Neural cell (in vitro differentiated cells): Measurements from ENCODE around the gene ABCG8. TPM values are rescaled to one million over a fixed set of nuclear protein-coding genes. Genes with fewer than 3 reads are reported as not detected.
"Not testable (repeated sequence)": the region's sequence is repeated elsewhere in the genome, so short reads cannot be mapped to it uniquely, and the experiment has no call there.

ENCODE experiments used
- H2AFZ ChIP-seq: fragments of 200-600, 300-800 bp; sonication (generic), shearing (Covaris generic); 2 replicates; pipeline ENCODE4 v1.6.0; 2014; ENCODE audit warnings: low read depth, mild to moderate bottlenecking, antibody characterized with exemption, low read length, moderate library complexity
- H3F3A ChIP-seq: fragments of 200-600 bp; shearing (Covaris generic); 2 replicates; pipeline ENCODE4 v1.6.1; 2016; ENCODE audit warnings: mild to moderate bottlenecking, moderate library complexity, mixed read lengths, antibody characterized with exemption, low read length; ENCODE audit not compliant: insufficient read depth, poor library complexity, severe bottlenecking
- H3K27ac ChIP-seq: fragments of 200-600, 300-800 bp; sonication (generic), shearing (Covaris generic); 2 replicates; pipeline ENCODE4 v1.5.1; 2014; ENCODE audit warnings: mild to moderate bottlenecking, low read length, moderate library complexity
- H3K27me3 ChIP-seq: fragments of 300-800, 200-600 bp; sonication (generic), shearing (Covaris generic); 2 replicates; pipeline ENCODE4 v1.6.0; 2014; ENCODE audit warnings: mild to moderate bottlenecking, low read depth, low read length, moderate library complexity; ENCODE audit not compliant: insufficient read depth
- H3K36me3 ChIP-seq: fragments of 300-800, 200-600 bp; sonication (generic), shearing (Covaris generic); 2 replicates; pipeline ENCODE4 v1.5.1; 2014; ENCODE audit warnings: mild to moderate bottlenecking, antibody characterized with exemption, low read length, moderate library complexity; ENCODE audit not compliant: insufficient read depth
- H3K4me2 ChIP-seq: fragments of 300-800, 200-600 bp; sonication (generic), shearing (Covaris generic); 2 replicates; pipeline ENCODE4 v1.6.0; 2014; ENCODE audit warnings: mild to moderate bottlenecking, low read length
- H3K4me3 ChIP-seq: fragments of 300-800, 200-600 bp; sonication (generic), shearing (Covaris generic); 2 replicates; pipeline ENCODE4 v1.5.1; 2014; ENCODE audit warnings: mild to moderate bottlenecking, low read length, moderate library complexity
- H3K79me2 ChIP-seq: fragments of 200-600 bp; shearing (Covaris generic); replicated peaks from 2 replicates; pipeline ENCODE4 v1.6.0; 2014; ENCODE audit warnings: mild to moderate bottlenecking, low read length, moderate library complexity; ENCODE audit not compliant: insufficient read depth
- H3K9ac ChIP-seq: fragments of 300-800, 200-600 bp; sonication (generic), shearing (Covaris generic); 2 replicates; pipeline ENCODE4 v1.6.1; 2016; ENCODE audit warnings: mild to moderate bottlenecking, low read length, mixed read lengths
- H3K9me2 ChIP-seq: fragments of 200-600 bp; shearing (Covaris generic); 2 replicates; pipeline ENCODE4 v1.6.1; 2016; ENCODE audit warnings: mild to moderate bottlenecking, low read length, mixed read lengths; ENCODE audit not compliant: insufficient read depth
- H3K9me3 ChIP-seq: fragments of 200-600, 300-800 bp; sonication (generic), shearing (Covaris generic); 2 replicates; pipeline ENCODE4 v1.6.1; 2016; ENCODE audit warnings: mild to moderate bottlenecking, mixed run types, low read length, moderate library complexity, mixed read lengths
- H4K20me1 ChIP-seq: fragments of 200-600 bp; shearing (Covaris generic); 2 replicates; pipeline ENCODE4 v1.6.1; 2016; ENCODE audit warnings: mild to moderate bottlenecking, mixed run types; ENCODE audit not compliant: insufficient read depth
- CTCF ChIP-seq: fragments of 450-650 bp; IDR thresholded peaks from 2 replicates; pipeline ENCODE4 v1.5.1; 2014; ENCODE audit warnings: antibody characterized with exemption, mild to moderate bottlenecking, moderate library complexity; ENCODE audit not compliant: poor library complexity, severe bottlenecking
- EP300 ChIP-seq: fragments of 450-650 bp; conservative IDR thresholded peaks from 2 replicates; pipeline ENCODE4 v1.6.1; 2014; ENCODE audit warnings: antibody characterized with exemption, mild to moderate bottlenecking, moderate library complexity; ENCODE audit not compliant: poor library complexity, severe bottlenecking
- EZH2 ChIP-seq: fragments of 200-600, 300-800 bp; shearing (Covaris generic), sonication (generic); IDR thresholded peaks from 2 replicates; pipeline ENCODE4 v1.6.1; 2014; ENCODE audit warnings: antibody characterized with exemption, low read length, borderline replicate concordance, mild to moderate bottlenecking; ENCODE audit not compliant: insufficient read depth, poor library complexity, severe bottlenecking
- MXI1 ChIP-seq: fragments of 450-650 bp; conservative IDR thresholded peaks from 2 replicates; pipeline ENCODE4 v1.6.1; 2014; ENCODE audit warnings: antibody characterized with exemption, mild to moderate bottlenecking; ENCODE audit not compliant: poor library complexity, severe bottlenecking
- POLR2AphosphoS5 ChIP-seq: IDR thresholded peaks from 2 replicates; pipeline ENCODE4 v1.6.1; 2012
- RAD21 ChIP-seq: fragments of 450-650 bp; conservative IDR thresholded peaks from 2 replicates; pipeline ENCODE4 v1.6.1; 2014; ENCODE audit warnings: antibody characterized with exemption, mild to moderate bottlenecking, moderate library complexity
- REST ChIP-seq: IDR thresholded peaks from 2 replicates; pipeline ENCODE4 v1.6.1; 2012; ENCODE audit warnings: borderline replicate concordance
- SMC3 ChIP-seq: fragments of 450-650 bp; conservative IDR thresholded peaks from 2 replicates; pipeline ENCODE4 v1.6.1; 2014; ENCODE audit warnings: antibody characterized with exemption, mild to moderate bottlenecking, moderate library complexity; ENCODE audit not compliant: poor library complexity
- TAF1 ChIP-seq: IDR thresholded peaks from 2 replicates; pipeline ENCODE4 v1.6.1; 2012; ENCODE audit warnings: low read depth
- polyA plus RNA-seq: library from polyadenylated mRNA; depleted of rRNA; stranded (reverse); fragments of >200 nt; gene quantifications from 2 replicates; pipeline ENCODE4 v1.2.3, GENCODE V29; 2014

Gene ABCG8
- polyA plus RNA-seq, 1 donor from 2014 or later: 0.05 TPM

GRCh38 chr2:43905871-43906270 is 67.1 kb downstream of the ABCG8 start:
- Histone ChIP-seq H3K9ac (peak overlapping the region; percentile 17), H4K20me1 (no peaks in the 10 kb centered on the region), H3K27me3 (no peaks in the 10 kb centered on the region), H3K4me2 (peak overlapping the region; percentile 20), H3K27ac (peak overlapping the region; percentile 14), H3K79me2 (no peaks in the 10 kb centered on the region), H3K36me3 (peaks cover 4% of the 10 kb centered on the region), H3K9me3 (no peaks in the 10 kb centered on the region), H3K4me3 (peak overlapping the region; percentile 46), H2AFZ (no peak overlapping the region), H3F3A (no peaks in the 10 kb centered on the region), H3K9me2 (no peaks in the 10 kb centered on the region)
- TF ChIP-seq RAD21 (no peak), POLR2AphosphoS5 (no peak), EP300 (peak; percentile 66), REST (no peak), CTCF (no peak), EZH2 (no peak)

GRCh38 chr2:43906448-43907109 is 67.8 kb downstream of the ABCG8 start:
- Histone ChIP-seq H3K9ac (no peak overlapping the region), H3K9me3 (no peaks in the 10 kb centered on the region), H3K27me3 (no peaks in the 10 kb centered on the region), H3K4me2 (no peak overlapping the region), H3F3A (no peaks in the 10 kb centered on the region), H3K4me3 (no peak overlapping the region), H3K36me3 (no peaks in the 10 kb centered on the region), H3K27ac (peak overlapping the region; percentile 14), H2AFZ (no peak overlapping the region), H3K9me2 (no peaks in the 10 kb centered on the region), H4K20me1 (no peaks in the 10 kb centered on the region), H3K79me2 (no peaks in the 10 kb centered on the region)
- no peak for TF ChIP-seq MXI1
- no peak for TF ChIP-seq POLR2AphosphoS5
- no peak for TF ChIP-seq EP300
- TF ChIP-seq CTCF: no peak
- no peak for TF ChIP-seq SMC3
- no peak for TF ChIP-seq RAD21
- no peak for TF ChIP-seq REST
- TF ChIP-seq TAF1: no peak
- no peak for TF ChIP-seq EZH2

GRCh38 chr2:43911136-43911790 is 72.5 kb downstream of the ABCG8 start:
- H3K4me2 ChIP-seq, H3K27ac ChIP-seq, H3F3A ChIP-seq, H3K9ac ChIP-seq, H3K27me3 ChIP-seq, H3K4me3 ChIP-seq, H3K79me2 ChIP-seq, H4K20me1 ChIP-seq, H3K9me2 ChIP-seq, H3K36me3 ChIP-seq, H2AFZ ChIP-seq, H3K9me3 ChIP-seq: not testable (repeated sequence)
